Neural cell (in vitro differentiated cells): ENCODE data around the gene DDX24. TPM values are rescaled to one million over a fixed set of nuclear protein-coding genes. Genes with fewer than 3 reads are reported as not detected.

ENCODE experiments used
- H2AFZ ChIP-seq: fragments of 200-600, 300-800 bp; sonication (generic), shearing (Covaris generic); 2 replicates; pipeline ENCODE4 v1.6.0; 2014; ENCODE audit warnings: low read depth, mild to moderate bottlenecking, antibody characterized with exemption, low read length, moderate library complexity
- H3F3A ChIP-seq: fragments of 200-600 bp; shearing (Covaris generic); 2 replicates; pipeline ENCODE4 v1.6.1; 2016; ENCODE audit warnings: mild to moderate bottlenecking, moderate library complexity, mixed read lengths, antibody characterized with exemption, low read length; ENCODE audit not compliant: insufficient read depth, poor library complexity, severe bottlenecking
- H3K27ac ChIP-seq: fragments of 200-600, 300-800 bp; sonication (generic), shearing (Covaris generic); 2 replicates; pipeline ENCODE4 v1.5.1; 2014; ENCODE audit warnings: mild to moderate bottlenecking, low read length, moderate library complexity
- H3K27me3 ChIP-seq: fragments of 300-800, 200-600 bp; sonication (generic), shearing (Covaris generic); 2 replicates; pipeline ENCODE4 v1.6.0; 2014; ENCODE audit warnings: mild to moderate bottlenecking, low read depth, low read length, moderate library complexity; ENCODE audit not compliant: insufficient read depth
- H3K36me3 ChIP-seq: fragments of 300-800, 200-600 bp; sonication (generic), shearing (Covaris generic); 2 replicates; pipeline ENCODE4 v1.5.1; 2014; ENCODE audit warnings: mild to moderate bottlenecking, antibody characterized with exemption, low read length, moderate library complexity; ENCODE audit not compliant: insufficient read depth
- H3K4me2 ChIP-seq: fragments of 300-800, 200-600 bp; sonication (generic), shearing (Covaris generic); 2 replicates; pipeline ENCODE4 v1.6.0; 2014; ENCODE audit warnings: mild to moderate bottlenecking, low read length
- H3K4me3 ChIP-seq: fragments of 300-800, 200-600 bp; sonication (generic), shearing (Covaris generic); 2 replicates; pipeline ENCODE4 v1.5.1; 2014; ENCODE audit warnings: mild to moderate bottlenecking, low read length, moderate library complexity
- H3K79me2 ChIP-seq: fragments of 200-600 bp; shearing (Covaris generic); replicated peaks from 2 replicates; pipeline ENCODE4 v1.6.0; 2014; ENCODE audit warnings: mild to moderate bottlenecking, low read length, moderate library complexity; ENCODE audit not compliant: insufficient read depth
- H3K9ac ChIP-seq: fragments of 300-800, 200-600 bp; sonication (generic), shearing (Covaris generic); 2 replicates; pipeline ENCODE4 v1.6.1; 2016; ENCODE audit warnings: mild to moderate bottlenecking, low read length, mixed read lengths
- H3K9me2 ChIP-seq: fragments of 200-600 bp; shearing (Covaris generic); 2 replicates; pipeline ENCODE4 v1.6.1; 2016; ENCODE audit warnings: mild to moderate bottlenecking, low read length, mixed read lengths; ENCODE audit not compliant: insufficient read depth
- H3K9me3 ChIP-seq: fragments of 200-600, 300-800 bp; sonication (generic), shearing (Covaris generic); 2 replicates; pipeline ENCODE4 v1.6.1; 2016; ENCODE audit warnings: mild to moderate bottlenecking, mixed run types, low read length, moderate library complexity, mixed read lengths
- H4K20me1 ChIP-seq: fragments of 200-600 bp; shearing (Covaris generic); 2 replicates; pipeline ENCODE4 v1.6.1; 2016; ENCODE audit warnings: mild to moderate bottlenecking, mixed run types; ENCODE audit not compliant: insufficient read depth
- CTCF ChIP-seq: fragments of 450-650 bp; IDR thresholded peaks from 2 replicates; pipeline ENCODE4 v1.5.1; 2014; ENCODE audit warnings: antibody characterized with exemption, mild to moderate bottlenecking, moderate library complexity; ENCODE audit not compliant: poor library complexity, severe bottlenecking
- EP300 ChIP-seq: fragments of 450-650 bp; conservative IDR thresholded peaks from 2 replicates; pipeline ENCODE4 v1.6.1; 2014; ENCODE audit warnings: antibody characterized with exemption, mild to moderate bottlenecking, moderate library complexity; ENCODE audit not compliant: poor library complexity, severe bottlenecking
- EZH2 ChIP-seq: fragments of 200-600, 300-800 bp; shearing (Covaris generic), sonication (generic); IDR thresholded peaks from 2 replicates; pipeline ENCODE4 v1.6.1; 2014; ENCODE audit warnings: antibody characterized with exemption, low read length, borderline replicate concordance, mild to moderate bottlenecking; ENCODE audit not compliant: insufficient read depth, poor library complexity, severe bottlenecking
- MXI1 ChIP-seq: fragments of 450-650 bp; conservative IDR thresholded peaks from 2 replicates; pipeline ENCODE4 v1.6.1; 2014; ENCODE audit warnings: antibody characterized with exemption, mild to moderate bottlenecking; ENCODE audit not compliant: poor library complexity, severe bottlenecking
- POLR2AphosphoS5 ChIP-seq: IDR thresholded peaks from 2 replicates; pipeline ENCODE4 v1.6.1; 2012
- RAD21 ChIP-seq: fragments of 450-650 bp; conservative IDR thresholded peaks from 2 replicates; pipeline ENCODE4 v1.6.1; 2014; ENCODE audit warnings: antibody characterized with exemption, mild to moderate bottlenecking, moderate library complexity
- SMC3 ChIP-seq: fragments of 450-650 bp; conservative IDR thresholded peaks from 2 replicates; pipeline ENCODE4 v1.6.1; 2014; ENCODE audit warnings: antibody characterized with exemption, mild to moderate bottlenecking, moderate library complexity; ENCODE audit not compliant: poor library complexity
- TAF1 ChIP-seq: IDR thresholded peaks from 2 replicates; pipeline ENCODE4 v1.6.1; 2012; ENCODE audit warnings: low read depth
- polyA plus RNA-seq: library from polyadenylated mRNA; depleted of rRNA; stranded (reverse); fragments of >200 nt; gene quantifications from 2 replicates; pipeline ENCODE4 v1.2.3, GENCODE V29; 2014
- TF ChIP-seq, protein P1 (sequence below): IDR thresholded peaks from 2 replicates; pipeline ENCODE4 v1.6.1; 2012; ENCODE audit warnings: borderline replicate concordance

The DDX24 gene
- polyA plus RNA-seq, 1 donor from 2014 or later, result 177 TPM

GRCh38 chr14:94050231-94050880 is 30.6 kb downstream of the DDX24 start:
- Histone ChIP-seq H4K20me1 (no peaks in the 10 kb centered on the region), H3K27me3 (no peaks in the 10 kb centered on the region), H3K79me2 (no peaks in the 10 kb centered on the region), H3K36me3 (peaks cover 9% of the 10 kb centered on the region), H3K27ac (no peak overlapping the region), H3F3A (no peaks in the 10 kb centered on the region), H3K4me2 (no peak overlapping the region), H2AFZ (no peak overlapping the region), H3K4me3 (no peak overlapping the region), H3K9me3 (no peaks in the 10 kb centered on the region), H3K9ac (no peak overlapping the region), H3K9me2 (no peaks in the 10 kb centered on the region)
- TF ChIP-seq TAF1, result no peak
- TF ChIP-seq EP300, result no peak
- TF ChIP-seq POLR2AphosphoS5, result no peak
- no peak for TF ChIP-seq SMC3
- TF ChIP-seq, protein P1, sequence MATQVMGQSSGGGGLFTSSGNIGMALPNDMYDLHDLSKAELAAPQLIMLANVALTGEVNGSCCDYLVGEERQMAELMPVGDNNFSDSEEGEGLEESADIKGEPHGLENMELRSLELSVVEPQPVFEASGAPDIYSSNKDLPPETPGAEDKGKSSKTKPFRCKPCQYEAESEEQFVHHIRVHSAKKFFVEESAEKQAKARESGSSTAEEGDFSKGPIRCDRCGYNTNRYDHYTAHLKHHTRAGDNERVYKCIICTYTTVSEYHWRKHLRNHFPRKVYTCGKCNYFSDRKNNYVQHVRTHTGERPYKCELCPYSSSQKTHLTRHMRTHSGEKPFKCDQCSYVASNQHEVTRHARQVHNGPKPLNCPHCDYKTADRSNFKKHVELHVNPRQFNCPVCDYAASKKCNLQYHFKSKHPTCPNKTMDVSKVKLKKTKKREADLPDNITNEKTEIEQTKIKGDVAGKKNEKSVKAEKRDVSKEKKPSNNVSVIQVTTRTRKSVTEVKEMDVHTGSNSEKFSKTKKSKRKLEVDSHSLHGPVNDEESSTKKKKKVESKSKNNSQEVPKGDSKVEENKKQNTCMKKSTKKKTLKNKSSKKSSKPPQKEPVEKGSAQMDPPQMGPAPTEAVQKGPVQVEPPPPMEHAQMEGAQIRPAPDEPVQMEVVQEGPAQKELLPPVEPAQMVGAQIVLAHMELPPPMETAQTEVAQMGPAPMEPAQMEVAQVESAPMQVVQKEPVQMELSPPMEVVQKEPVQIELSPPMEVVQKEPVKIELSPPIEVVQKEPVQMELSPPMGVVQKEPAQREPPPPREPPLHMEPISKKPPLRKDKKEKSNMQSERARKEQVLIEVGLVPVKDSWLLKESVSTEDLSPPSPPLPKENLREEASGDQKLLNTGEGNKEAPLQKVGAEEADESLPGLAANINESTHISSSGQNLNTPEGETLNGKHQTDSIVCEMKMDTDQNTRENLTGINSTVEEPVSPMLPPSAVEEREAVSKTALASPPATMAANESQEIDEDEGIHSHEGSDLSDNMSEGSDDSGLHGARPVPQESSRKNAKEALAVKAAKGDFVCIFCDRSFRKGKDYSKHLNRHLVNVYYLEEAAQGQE, result no peak
- TF ChIP-seq CTCF, result no peak
- TF ChIP-seq MXI1, result no peak
- no peak for TF ChIP-seq EZH2
- no peak for TF ChIP-seq RAD21

DNA sequence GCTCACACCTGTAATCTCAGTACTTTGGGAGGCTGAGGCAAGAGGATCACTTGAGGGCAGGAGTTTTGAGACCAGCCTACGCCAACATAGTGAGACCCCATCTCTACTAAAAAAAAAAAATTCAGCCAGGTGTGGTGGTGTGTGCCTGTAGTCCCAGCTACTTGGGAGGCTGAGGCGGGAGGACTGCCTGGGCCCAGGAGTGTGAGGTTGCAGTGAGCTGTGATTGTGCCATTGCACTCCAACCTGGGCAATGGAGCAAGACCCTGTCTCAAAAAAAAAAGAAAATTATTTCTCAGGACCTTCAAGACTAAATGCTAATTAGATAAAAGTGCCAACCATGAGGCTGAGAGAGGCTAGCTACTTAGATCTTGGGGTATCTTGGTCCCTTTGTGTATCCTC is 31.4 kb downstream of the DDX24 start:
- H3K4me3 ChIP-seq, result no peak overlapping the region
- no peaks in the 10 kb centered on the region for H3F3A ChIP-seq
- H3K79me2 ChIP-seq, result no peaks in the 10 kb centered on the region
- H4K20me1 ChIP-seq, result no peaks in the 10 kb centered on the region
- H3K9me3 ChIP-seq, result no peaks in the 10 kb centered on the region
- TF ChIP-seq CTCF, result no peak
- no peak for TF ChIP-seq MXI1
- no peak for TF ChIP-seq EP300
- TF ChIP-seq, protein P1, result no peak
- TF ChIP-seq SMC3, result no peak
- no peak for TF ChIP-seq TAF1
- TF ChIP-seq EZH2, result no peak
- no peak for TF ChIP-seq POLR2AphosphoS5
- no peak for TF ChIP-seq RAD21
- H3K4me2 ChIP-seq, result no peak overlapping the region
- H3K27me3 ChIP-seq, result no peaks in the 10 kb centered on the region
- H3K9ac ChIP-seq, result no peak overlapping the region
- H2AFZ ChIP-seq, result no peak overlapping the region
- peaks cover 9% of the 10 kb centered on the region for H3K36me3 ChIP-seq
- H3K9me2 ChIP-seq, result no peaks in the 10 kb centered on the region
- H3K27ac ChIP-seq, result no peak overlapping the region
